Esophagus squamous epithelium (tissue), 5 donors: ENCODE measurements around the gene NEDD4. TPM values are rescaled to one million over a fixed set of nuclear protein-coding genes. Genes with fewer than 3 reads are reported as not detected.
A peak's percentile ranks its signal among the peaks of the same experiment; 100 is the strongest.

Experiments used
- DNase-seq: peaks from one replicate; lab custom pipeline; 2025; lab: John Stamatoyannopoulos, UW
- H3K27ac ChIP-seq, 4 donors: fragments of 200-600 bp; sonication (generic); one replicate each; pipeline ENCODE4 v1.5.1; 2016 to 2019; ENCODE audit warnings: mild to moderate bottlenecking in 1 of 4
- H3K27me3 ChIP-seq, 4 donors: fragments of 200-600 bp; sonication (generic); 1 replicate in 3 of 4; 2 replicates in 1 of 4; pipeline versions ENCODE4 v1.5.1 to v1.6.0; 2017 to 2021; ENCODE audit warnings: antibody characterized with exemption in 1 of 4
- H3K36me3 ChIP-seq, 3 donors: fragments of 200-600 bp; sonication (generic); one replicate each; pipeline ENCODE4 v1.5.1; 2016 to 2019
- H3K4me1 ChIP-seq, 3 donors: fragments of 200-600 bp; sonication (generic); one replicate each; pipeline ENCODE4 v1.5.1; 2017 to 2019
- H3K4me3 ChIP-seq, 4 donors: fragments of 200-600 bp; sonication (generic); 1 replicate in 3 of 4; 2 replicates in 1 of 4; pipeline ENCODE4 v1.5.1; 2016 to 2019; ENCODE audit warnings: mild to moderate bottlenecking in 2 of 4, moderate library complexity in 1 of 4
- H3K9me3 ChIP-seq, 3 donors: fragments of 200-600 bp; sonication (generic); one replicate each; pipeline ENCODE4 v1.5.1; 2016 to 2019
- CTCF ChIP-seq, 6 experiments: fragments of 450-650 bp in 4 of 6; fragments of 200-600 bp in 2 of 6; sonication (generic) in 2 of 6; IDR thresholded peaks; one replicate each; pipeline ENCODE4 v1.5.1; 2016 to 2019; ENCODE audit warnings: antibody characterized with exemption in 6 of 6, mild to moderate bottlenecking in 4 of 6, moderate library complexity in 4 of 6
- POLR2A ChIP-seq, 4 donors: fragments of 450-650 bp; IDR thresholded peaks; one replicate each; pipeline ENCODE4 v1.6.1; 2017; ENCODE audit warnings: antibody characterized with exemption in 4 of 4, mild to moderate bottlenecking in 4 of 4, moderate library complexity in 3 of 4
- WGBS, 2 donors: methylation state at CpG; one replicate each; pipeline ENCODE4 v1.1.5; 2018; 5-methylcytosine and 5-hydroxymethylcytosine counted together
- intact Hi-C: fragments of 100-400 bp; cut with DNase I; formaldehyde crosslinking; loops from one replicate; pipeline ENCODE4 v1.15.0; 2022
- total RNA-seq, 4 donors: library from RNA; depleted of rRNA; stranded (reverse); fragments of >200 nt; gene quantifications; one replicate each; pipeline ENCODE4 v1.1.0, GENCODE V29; 2016
- donor health status: DM: yes; HTN: yes; CAD: no.

Gene NEDD4
- total RNA-seq, 4 donors from 2014 or later = 4.5 to 15.1 (median 11.7) TPM

- WGBS, 2 donors = 59 to 62% methylated on average over 10 of the region's 10 CpGs
Measured at GRCh38 chr15:55799291-55800212, 193.9 kb downstream of the NEDD4 start.

GRCh38 chr15:55796321-55796965, 197.0 kb downstream of the NEDD4 start:
- WGBS, 2 donors = 41 to 44% methylated on average over 3 to 4 of the region's 4 CpGs
- DNase-seq = no peak
- intact Hi-C loops = no loop called here
- no peaks in the 10 kb centered on the region for H3K36me3 ChIP-seq
- no peaks in the 10 kb centered on the region for H3K4me1 ChIP-seq
- H3K4me3 ChIP-seq = no peak overlapping the region
- peaks cover 0 to 29% (median 0%) of the 10 kb centered on the region in 4 donors for H3K27me3 ChIP-seq
- H3K27ac ChIP-seq = no peak overlapping the region
- no peaks in the 10 kb centered on the region for H3K9me3 ChIP-seq
- TF ChIP-seq POLR2A (IDR thresholded peaks at IDR 0.05) (no peak), CTCF (IDR thresholded peaks at IDR 0.05) (no peak)

More at GRCh38 chr15:55799291-55800212, 193.9 kb downstream of the NEDD4 start:
- no peak for DNase-seq
- Histone ChIP-seq H3K4me1 (no peaks in the 10 kb centered on the region), H3K36me3 (no peaks in the 10 kb centered on the region), H3K9me3 (no peaks in the 10 kb centered on the region), H3K4me3 (no peak overlapping the region), H3K27me3 (peaks cover 0 to 40% (median 0%) of the 10 kb centered on the region in 4 donors), H3K27ac (no peak overlapping the region)
- TF ChIP-seq CTCF (IDR thresholded peaks at IDR 0.05) (peak in 4 of 6 experiments; percentile 21 to 36 (median 24)), POLR2A (IDR thresholded peaks at IDR 0.05) (no peak)
- intact Hi-C loops = no loop called here

- peaks cover 0 to 29% (median 0%) of the 10 kb centered on the region in 4 donors for H3K27me3 ChIP-seq
- no peaks in the 10 kb centered on the region for H3K9me3 ChIP-seq
- intact Hi-C loops = no loop called here
- no peak overlapping the region for H3K27ac ChIP-seq
- H3K36me3 ChIP-seq = no peaks in the 10 kb centered on the region
- H3K4me1 ChIP-seq = no peaks in the 10 kb centered on the region
- no peak for DNase-seq
- H3K4me3 ChIP-seq = no peak overlapping the region
- no peak for TF ChIP-seq POLR2A (IDR thresholded peaks at IDR 0.05)
- TF ChIP-seq CTCF (IDR thresholded peaks at IDR 0.05) = no peak
Measured at GRCh38 chr15:55795031-55795430, 198.4 kb downstream of the NEDD4 start.

DNA sequence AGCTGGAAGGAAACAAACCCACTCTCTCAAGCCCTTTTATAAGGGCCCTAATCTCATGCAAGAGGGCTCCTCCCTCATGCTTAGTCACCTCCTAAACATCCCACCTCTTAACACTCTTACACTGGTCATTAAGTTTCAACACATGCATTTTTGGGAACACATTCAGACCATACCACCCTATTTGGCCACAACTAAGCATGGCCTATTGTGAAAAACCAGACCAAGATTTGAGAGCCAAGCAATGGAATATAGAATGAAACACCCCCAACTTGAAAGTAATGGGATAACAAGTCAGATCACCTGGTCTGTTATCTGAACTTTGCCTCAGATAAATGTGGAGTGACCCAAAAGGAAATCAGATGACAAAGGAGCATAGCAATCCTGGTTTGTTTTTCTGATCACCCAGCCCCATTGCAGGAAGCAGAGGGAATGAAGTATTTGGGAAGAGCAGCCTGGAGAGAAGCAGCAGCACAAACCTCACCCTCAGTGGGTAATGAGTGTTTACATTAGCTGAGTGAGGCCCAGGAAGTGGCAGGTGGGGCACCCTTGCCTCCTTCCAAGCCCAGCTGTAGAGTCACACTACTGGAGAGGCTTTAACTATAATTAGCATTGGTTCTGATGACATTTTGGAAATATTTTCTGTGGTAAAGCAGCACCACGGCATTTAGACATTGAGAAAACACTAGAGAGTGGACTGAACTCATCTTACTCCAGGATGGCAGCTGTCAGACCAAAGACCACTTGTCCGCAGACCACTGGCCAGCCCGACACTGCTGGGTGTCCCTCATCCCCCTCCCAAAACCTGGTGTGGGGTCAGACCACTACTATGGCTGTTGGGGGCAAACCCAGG, 201.6 kb downstream of the NEDD4 start:
- Histone ChIP-seq H3K4me1 (no peaks in the 10 kb centered on the region), H3K9me3 (no peaks in the 10 kb centered on the region), H3K27me3 (peaks cover 0 to 16% (median 0%) of the 10 kb centered on the region in 4 donors), H3K4me3 (no peak overlapping the region), H3K36me3 (no peaks in the 10 kb centered on the region), H3K27ac (no peak overlapping the region)
- WGBS, 2 donors = 40 to 78% methylated on average over 1 to 3 of the region's 3 CpGs
- no peak for DNase-seq
- TF ChIP-seq CTCF (IDR thresholded peaks at IDR 0.05) (no peak), POLR2A (IDR thresholded peaks at IDR 0.05) (no peak)
- intact Hi-C loops = no loop called here
